ENCODE results near the gene BCAN.

Gene BCAN

DNA sequence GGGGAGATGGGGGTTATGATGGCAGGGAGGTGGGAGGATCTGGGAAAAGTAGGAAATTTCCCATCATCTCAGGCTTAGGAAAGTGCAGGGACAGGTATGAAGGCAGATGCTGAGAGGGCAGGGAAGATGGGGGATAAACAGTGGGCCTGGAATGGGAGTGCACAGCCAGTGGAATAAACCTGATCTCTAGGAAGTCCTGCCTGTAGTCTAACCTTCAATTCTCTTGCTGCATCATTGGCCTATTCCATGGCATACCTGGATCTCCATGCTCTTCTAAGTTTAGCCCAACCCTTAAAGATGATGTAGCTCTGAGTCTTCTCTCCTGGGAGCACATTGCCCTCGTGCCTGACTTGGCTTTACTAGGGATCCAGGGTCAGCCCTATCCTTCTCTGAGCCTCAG is 2.7 kb downstream of the BCAN start:
- H3K4me3 ChIP-seq (ENCODE audit: low read depth, low read length), result no peak overlapping the region
- peaks cover 5% of the 10 kb centered on the region for H3K27me3 ChIP-seq (ENCODE audit: insufficient read depth, low read depth, severe bottlenecking)
- no peaks in the 10 kb centered on the region for H3K9me3 ChIP-seq (ENCODE audit: severe bottlenecking)
- no peak for TF ChIP-seq CTCF (IDR thresholded peaks at IDR 0.05; ENCODE audit: low read depth, low read length)
- H3K36me3 ChIP-seq, result no peaks in the 10 kb centered on the region
- no peak for DNase-seq
- H3K27ac ChIP-seq, result no peak overlapping the region

- Histone ChIP-seq H3K27me3 (ENCODE audit: insufficient read depth, low read depth, severe bottlenecking) (peaks cover 5% of the 10 kb centered on the region), H3K4me3 (ENCODE audit: low read depth, low read length) (no peak overlapping the region), H3K9me3 (ENCODE audit: severe bottlenecking) (no peaks in the 10 kb centered on the region), H3K27ac (no peak overlapping the region), H3K36me3 (no peaks in the 10 kb centered on the region)
- no peak for TF ChIP-seq CTCF (IDR thresholded peaks at IDR 0.05; ENCODE audit: low read depth, low read length)
- no peak for DNase-seq
Observed at GRCh38 chr1:156645056-156645455, 3.1 kb downstream of the BCAN start.

DNA sequence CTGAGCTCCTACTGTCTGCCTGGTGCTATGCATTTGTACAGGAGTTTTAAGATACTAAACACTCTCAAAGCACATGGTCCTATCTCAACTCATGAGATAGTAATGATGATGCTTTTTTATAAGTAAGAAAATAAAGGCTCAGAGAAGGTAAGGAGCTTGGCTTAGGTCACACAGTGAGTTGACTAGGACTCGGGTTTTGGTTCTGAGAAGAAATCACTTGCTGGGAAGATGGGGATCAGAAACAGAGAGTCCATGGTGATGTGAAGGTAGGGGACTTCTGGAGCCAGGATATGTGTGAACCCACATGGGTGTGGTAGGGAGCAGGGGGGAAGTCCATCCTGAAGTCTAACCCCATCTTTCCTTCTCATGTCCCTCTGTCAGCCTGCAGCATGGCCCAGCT is 3.7 kb downstream of the BCAN start:
- Histone ChIP-seq H3K9me3 (ENCODE audit: severe bottlenecking) (no peaks in the 10 kb centered on the region), H3K36me3 (no peaks in the 10 kb centered on the region), H3K27ac (peak overlapping the region; percentile 42), H3K4me3 (ENCODE audit: low read depth, low read length) (no peak overlapping the region), H3K27me3 (ENCODE audit: insufficient read depth, low read depth, severe bottlenecking) (peaks cover 5% of the 10 kb centered on the region)
- TF ChIP-seq CTCF (IDR thresholded peaks at IDR 0.05; ENCODE audit: low read depth, low read length), result no peak
- no peak for DNase-seq

DNA sequence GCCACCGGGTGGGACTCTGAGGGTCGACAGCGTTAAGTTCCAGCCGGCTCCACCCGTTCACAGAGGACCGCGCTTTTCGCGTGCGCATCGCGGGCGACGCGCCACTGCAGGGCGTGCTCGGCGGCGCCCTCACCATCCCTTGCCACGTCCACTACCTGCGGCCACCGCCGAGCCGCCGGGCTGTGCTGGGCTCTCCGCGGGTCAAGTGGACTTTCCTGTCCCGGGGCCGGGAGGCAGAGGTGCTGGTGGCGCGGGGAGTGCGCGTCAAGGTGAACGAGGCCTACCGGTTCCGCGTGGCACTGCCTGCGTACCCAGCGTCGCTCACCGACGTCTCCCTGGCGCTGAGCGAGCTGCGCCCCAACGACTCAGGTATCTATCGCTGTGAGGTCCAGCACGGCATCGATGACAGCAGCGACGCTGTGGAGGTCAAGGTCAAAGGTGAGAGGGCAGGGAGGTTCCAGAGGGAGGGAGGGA is 4.9 kb downstream of the BCAN start:
- H3K4me3 ChIP-seq (ENCODE audit: low read depth, low read length), result no peak overlapping the region
- peaks cover 2% of the 10 kb centered on the region for H3K27me3 ChIP-seq (ENCODE audit: insufficient read depth, low read depth, severe bottlenecking)
- no peak for DNase-seq

GRCh38 chr1:156647351-156647750 is 5.4 kb downstream of the BCAN start:
- DNase-seq, result no peak
- H3K27ac ChIP-seq, result no peak overlapping the region
- H3K27me3 ChIP-seq (ENCODE audit: insufficient read depth, low read depth, severe bottlenecking), result peaks cover 2% of the 10 kb centered on the region
- no peaks in the 10 kb centered on the region for H3K36me3 ChIP-seq
- H3K9me3 ChIP-seq (ENCODE audit: severe bottlenecking), result no peaks in the 10 kb centered on the region
- TF ChIP-seq CTCF (IDR thresholded peaks at IDR 0.05; ENCODE audit: low read depth, low read length), result no peak
- no peak overlapping the region for H3K4me3 ChIP-seq (ENCODE audit: low read depth, low read length)

More for the DNA sequence above, 4.9 kb downstream of the BCAN start:
- TF ChIP-seq CTCF (IDR thresholded peaks at IDR 0.05; ENCODE audit: low read depth, low read length), result no peak
- no peaks in the 10 kb centered on the region for H3K36me3 ChIP-seq
- no peaks in the 10 kb centered on the region for H3K9me3 ChIP-seq (ENCODE audit: severe bottlenecking)
- peak overlapping the region; percentile 42 for H3K27ac ChIP-seq

DNA sequence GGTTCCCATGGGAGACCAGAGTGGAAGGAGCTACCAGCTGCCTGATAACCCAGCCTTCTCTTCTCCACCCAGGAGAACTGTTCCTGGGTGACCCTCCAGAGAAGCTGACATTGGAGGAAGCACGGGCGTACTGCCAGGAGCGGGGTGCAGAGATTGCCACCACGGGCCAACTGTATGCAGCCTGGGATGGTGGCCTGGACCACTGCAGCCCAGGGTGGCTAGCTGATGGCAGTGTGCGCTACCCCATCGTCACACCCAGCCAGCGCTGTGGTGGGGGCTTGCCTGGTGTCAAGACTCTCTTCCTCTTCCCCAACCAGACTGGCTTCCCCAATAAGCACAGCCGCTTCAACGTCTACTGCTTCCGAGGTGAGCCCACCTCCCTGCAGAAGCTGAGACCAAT is 6.6 kb downstream of the BCAN start:
- H3K27ac ChIP-seq, result peak overlapping the region; percentile 51
- no peak for TF ChIP-seq CTCF (IDR thresholded peaks at IDR 0.05; ENCODE audit: low read depth, low read length)
- H3K9me3 ChIP-seq (ENCODE audit: severe bottlenecking), result no peaks in the 10 kb centered on the region
- no peak for DNase-seq
- H3K36me3 ChIP-seq, result no peaks in the 10 kb centered on the region
- H3K4me3 ChIP-seq (ENCODE audit: low read depth, low read length), result no peak overlapping the region
- no peaks in the 10 kb centered on the region for H3K27me3 ChIP-seq (ENCODE audit: insufficient read depth, low read depth, severe bottlenecking)
